Mucosa of descending colon (tissue), 3 donors: Measurements from ENCODE around the gene ACTN3. TPM values are rescaled to one million over a fixed set of nuclear protein-coding genes. Genes with fewer than 3 reads are reported as not detected.

Source experiments
- ATAC-seq: fragments of 200-7000 bp; cut with Tn5 transposase; one replicate; pipeline ENCODE4 v1.9.1; 2020; ENCODE audit warnings: mild to moderate bottlenecking, moderate library complexity
- DNase-seq, 3 donors: peaks; one replicate each; pipeline ENCODE4 v3.0.0-alpha.2; 2020
- H3K36me3 ChIP-seq: fragments of 200-600 bp; one replicate; pipeline ENCODE4 v1.8.0; 2021; ENCODE audit warnings: low read depth, mild to moderate bottlenecking
- H3K4me1 ChIP-seq: fragments of 200-600 bp; one replicate; pipeline ENCODE4 v1.8.0; 2021; ENCODE audit warnings: low read depth, mild to moderate bottlenecking
- H3K4me3 ChIP-seq: fragments of 200-600 bp; one replicate; pipeline ENCODE4 v1.8.0; 2021; ENCODE audit warnings: mild to moderate bottlenecking
- H3K9me3 ChIP-seq: fragments of 200-600 bp; one replicate; pipeline ENCODE4 v1.8.0; 2021; ENCODE audit warnings: mild to moderate bottlenecking
- CTCF ChIP-seq: fragments of 200-600 bp; IDR thresholded peaks from one replicate; pipeline ENCODE4 v1.8.0; 2022; ENCODE audit warnings: antibody characterized with exemption, mild to moderate bottlenecking
- intact Hi-C, 2 donors: fragments of 100-400 bp; cut with DNase I in 1 of 2; cut with micrococcal nuclease in 1 of 2; formaldehyde crosslinking; loops; one replicate each; pipeline versions ENCODE4 v1.11.0 to v1.11.1; 2022; cut with DNase I, micrococcal nuclease
- total RNA-seq, 3 donors: library from RNA; stranded (reverse); fragmentation: NEBNext Ultra II Directional in 2 of 3; extraction: Animal tissue kit (Norgen Biotek cat#: 25700) in 2 of 3; gene quantifications; one replicate each; pipeline versions ENCODE4 v1.2.1 to v1.2.4, GENCODE V29; 2021 to 2023
- donor health status: DM: no; HTN: no; CAD: no; lungs with moderate emphysema.
- donor health status: DM: no; HTN: no; CAD: no.
- donor health status: DM: no; HTN: yes; CAD: no.

The ACTN3 gene
- total RNA-seq, 3 donors from 2014 or later, result 0.09 TPM; not detected in 2

- no peak overlapping the region for H3K4me3 ChIP-seq
- no peaks in the 10 kb centered on the region for H3K9me3 ChIP-seq
- DNase-seq (no peak), ATAC-seq (no peak)
- no peak for TF ChIP-seq CTCF
- peaks cover 16% of the 10 kb centered on the region for H3K4me1 ChIP-seq
- H3K36me3 ChIP-seq, result no peaks in the 10 kb centered on the region
- intact Hi-C loops, result no loop called here
These were observed 3.0 kb downstream of the ACTN3 start for GRCh38 chr11:66549696-66550095.

- Histone ChIP-seq H3K4me3 (no peak overlapping the region), H3K36me3 (no peaks in the 10 kb centered on the region), H3K9me3 (no peaks in the 10 kb centered on the region), H3K4me1 (peaks cover 8% of the 10 kb centered on the region)
- TF ChIP-seq CTCF, result no peak
- no peak for DNase-seq
- intact Hi-C loops, result no loop called here
- ATAC-seq, result no peak
These were observed 4.2 kb downstream of the ACTN3 start for GRCh38 chr11:66550887-66551286.

GRCh38 chr11:66554602-66555001 is 7.9 kb downstream of the ACTN3 start:
- no peak for ATAC-seq
- intact Hi-C loops, result no loop called here
- Histone ChIP-seq H3K4me1 (no peaks in the 10 kb centered on the region), H3K36me3 (no peaks in the 10 kb centered on the region), H3K4me3 (no peak overlapping the region), H3K9me3 (no peaks in the 10 kb centered on the region)
- DNase-seq, result no peak
- TF ChIP-seq CTCF, result no peak

- H3K4me1 ChIP-seq, result no peaks in the 10 kb centered on the region
- DNase-seq, result no peak
- intact Hi-C loops, result no loop called here
- TF ChIP-seq CTCF, result no peak
- H3K36me3 ChIP-seq, result no peaks in the 10 kb centered on the region
- H3K9me3 ChIP-seq, result no peaks in the 10 kb centered on the region
- H3K4me3 ChIP-seq, result no peak overlapping the region
- no peak for ATAC-seq
These were observed 8.7 kb downstream of the ACTN3 start for GRCh38 chr11:66555416-66555815.

- Histone ChIP-seq H3K4me1 (no peaks in the 10 kb centered on the region), H3K9me3 (no peaks in the 10 kb centered on the region), H3K36me3 (no peaks in the 10 kb centered on the region), H3K4me3 (no peak overlapping the region)
- no peak for ATAC-seq
- no peak for DNase-seq
- intact Hi-C loops, result no loop called here
- TF ChIP-seq CTCF, result no peak
These were observed 9.4 kb downstream of the ACTN3 start for GRCh38 chr11:66556086-66556485.

GRCh38 chr11:66557733-66558326 is 11.1 kb downstream of the ACTN3 start:
- no peak for ATAC-seq
- Histone ChIP-seq H3K4me3 (no peak overlapping the region), H3K4me1 (no peaks in the 10 kb centered on the region), H3K36me3 (no peaks in the 10 kb centered on the region), H3K9me3 (no peaks in the 10 kb centered on the region)
- intact Hi-C loops, result no loop called here
- no peak for TF ChIP-seq CTCF
- DNase-seq, result no peak
